GM19099 (cell line): Measurements from ENCODE around the gene COASY.

Experiments
- POLR2A ChIP-seq: IDR thresholded peaks from 3 replicates; pipeline ENCODE4 v1.6.1; 2011; ENCODE audit warnings: low read depth; ENCODE audit not compliant: insufficient read length; ENCODE audit errors: extremely low read depth

Gene COASY

DNA sequence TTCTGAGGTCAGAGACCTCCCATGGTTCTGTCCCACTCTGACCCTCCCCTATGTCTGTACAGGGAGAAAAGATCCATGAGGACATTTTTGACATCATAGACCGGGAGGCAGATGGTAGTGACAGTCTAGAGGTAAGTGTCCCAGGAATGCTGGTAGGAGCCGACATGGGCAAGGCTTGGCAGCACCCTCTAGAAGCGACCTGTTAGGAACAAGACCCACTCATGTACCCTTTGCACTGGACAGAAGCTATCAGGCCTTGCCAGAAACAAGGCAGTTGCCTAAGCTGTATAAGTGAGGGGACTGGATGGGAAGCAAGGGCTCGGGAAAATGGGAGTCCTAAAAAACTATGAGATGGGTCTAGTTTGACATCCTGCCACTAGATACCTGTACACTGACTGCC is 50.1 kb downstream of the COASY start:
- no peak for TF ChIP-seq POLR2A

DNA sequence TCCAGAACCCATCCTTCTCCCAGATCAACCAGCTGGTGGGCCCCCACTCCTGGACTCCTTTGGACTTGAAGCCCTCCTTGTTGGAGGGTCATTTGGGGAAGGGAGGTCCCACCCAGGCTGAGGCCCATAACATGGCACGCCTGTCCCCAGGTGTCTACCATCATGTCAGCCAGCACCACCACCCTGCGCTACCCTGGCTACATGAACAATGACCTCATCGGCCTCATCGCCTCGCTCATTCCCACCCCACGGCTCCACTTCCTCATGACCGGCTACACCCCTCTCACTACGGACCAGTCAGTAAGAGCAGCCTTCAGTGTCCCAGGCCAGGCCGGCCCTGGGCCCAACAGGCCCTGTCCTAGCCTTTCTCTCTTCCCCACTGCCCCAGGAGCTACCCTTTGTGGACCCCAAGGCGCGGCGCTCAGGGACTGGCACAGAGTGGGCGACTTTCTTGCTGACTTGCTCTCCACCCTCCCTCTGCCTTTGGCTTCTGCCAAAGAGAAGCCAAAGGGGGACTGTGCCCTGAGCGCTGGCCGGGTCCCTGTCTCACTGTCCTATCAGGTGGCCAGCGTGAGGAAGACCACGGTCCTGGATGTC is 51.8 kb downstream of the COASY start:
- TF ChIP-seq POLR2A: no peak
